ENCODE measurements around the gene EVX1.

EVX1 gene

DNA sequence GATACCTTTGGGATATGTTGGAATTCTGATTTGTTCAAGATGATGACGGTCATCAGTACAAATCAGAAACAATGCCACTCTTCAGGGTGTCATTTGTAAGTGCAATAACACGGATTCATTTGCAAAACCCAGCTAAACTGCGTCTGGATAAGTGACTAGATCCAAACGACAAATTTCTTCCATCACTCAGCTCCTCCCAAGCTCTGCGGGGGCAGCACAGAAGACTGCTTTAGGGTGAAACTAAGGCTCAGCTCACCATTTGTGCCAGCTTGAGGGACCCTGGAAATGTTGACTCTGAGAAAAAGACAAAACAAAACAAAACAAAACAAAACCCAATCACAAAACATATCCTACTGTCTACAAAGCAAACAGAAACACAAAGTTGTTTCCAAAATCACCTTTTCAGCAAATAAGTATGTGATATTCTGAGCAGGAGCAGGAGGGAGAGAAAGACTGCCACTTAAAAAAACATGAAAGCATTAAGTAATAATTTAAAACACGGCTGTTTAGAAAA is 8.0 kb downstream of the EVX1 start:
- TF ChIP-seq TEAD4 (IDR thresholded peaks at IDR 0.05) (no peak), NFIC (IDR thresholded peaks at IDR 0.05) (no peak), ZBTB7A (IDR thresholded peaks at IDR 0.05; ENCODE audit: low read depth) (no peak), FOXM1 (IDR thresholded peaks at IDR 0.05; ENCODE audit: borderline replicate concordance, low read depth) (no peak)

DNA sequence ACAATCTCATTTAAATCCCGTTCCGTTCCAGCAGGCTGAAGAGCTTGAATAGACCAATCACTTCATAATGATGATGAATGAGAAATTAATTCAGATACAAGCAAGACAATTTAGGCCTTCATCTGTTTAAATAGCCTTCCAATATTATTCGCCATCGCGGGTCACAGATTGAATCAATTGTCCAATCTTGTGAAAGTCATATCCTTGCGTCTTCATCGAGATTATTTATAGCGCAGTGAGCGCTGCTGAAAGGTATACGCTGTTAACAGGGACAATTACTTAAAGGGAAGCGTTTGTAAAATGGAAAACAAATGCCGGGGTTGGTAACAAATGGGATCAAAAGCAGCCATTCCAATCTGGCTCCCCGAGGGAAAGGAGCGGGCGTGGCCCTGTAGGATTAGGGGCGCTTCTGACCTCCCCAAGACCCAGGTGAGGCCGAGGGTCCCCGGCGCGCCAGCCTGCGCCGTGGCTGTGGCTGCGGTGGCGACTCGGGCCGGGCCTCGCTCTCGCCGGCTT is 8.6 kb downstream of the EVX1 start:
- TF ChIP-seq, protein P1, sequence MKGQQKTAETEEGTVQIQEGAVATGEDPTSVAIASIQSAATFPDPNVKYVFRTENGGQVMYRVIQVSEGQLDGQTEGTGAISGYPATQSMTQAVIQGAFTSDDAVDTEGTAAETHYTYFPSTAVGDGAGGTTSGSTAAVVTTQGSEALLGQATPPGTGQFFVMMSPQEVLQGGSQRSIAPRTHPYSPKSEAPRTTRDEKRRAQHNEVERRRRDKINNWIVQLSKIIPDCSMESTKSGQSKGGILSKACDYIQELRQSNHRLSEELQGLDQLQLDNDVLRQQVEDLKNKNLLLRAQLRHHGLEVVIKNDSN (IDR thresholded peaks at IDR 0.05) = no peak
- TF ChIP-seq, protein P2, sequence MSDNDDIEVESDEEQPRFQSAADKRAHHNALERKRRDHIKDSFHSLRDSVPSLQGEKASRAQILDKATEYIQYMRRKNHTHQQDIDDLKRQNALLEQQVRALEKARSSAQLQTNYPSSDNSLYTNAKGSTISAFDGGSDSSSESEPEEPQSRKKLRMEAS (IDR thresholded peaks at IDR 0.05) = no peak
- TF ChIP-seq EP300 (IDR thresholded peaks at IDR 0.05; ENCODE audit: borderline replicate concordance) (no peak), YY1 (IDR thresholded peaks at IDR 0.05; ENCODE audit: low read depth) (no peak), FOXM1 (IDR thresholded peaks at IDR 0.05; ENCODE audit: borderline replicate concordance, low read depth) (no peak), EGR1 (IDR thresholded peaks at IDR 0.05) (no peak), NFIC (IDR thresholded peaks at IDR 0.05) (no peak), CEBPB (IDR thresholded peaks at IDR 0.05) (no peak), ZBTB7A (IDR thresholded peaks at IDR 0.05; ENCODE audit: low read depth) (no peak), TCF12 (IDR thresholded peaks at IDR 0.05; ENCODE audit: low read depth) (no peak), CREB1 (IDR thresholded peaks at IDR 0.05; ENCODE audit: low read depth) (no peak), RAD21 (IDR thresholded peaks at IDR 0.05; ENCODE audit: low read depth) (no peak), TEAD4 (IDR thresholded peaks at IDR 0.05) (no peak)
- TF ChIP-seq, protein P3, sequence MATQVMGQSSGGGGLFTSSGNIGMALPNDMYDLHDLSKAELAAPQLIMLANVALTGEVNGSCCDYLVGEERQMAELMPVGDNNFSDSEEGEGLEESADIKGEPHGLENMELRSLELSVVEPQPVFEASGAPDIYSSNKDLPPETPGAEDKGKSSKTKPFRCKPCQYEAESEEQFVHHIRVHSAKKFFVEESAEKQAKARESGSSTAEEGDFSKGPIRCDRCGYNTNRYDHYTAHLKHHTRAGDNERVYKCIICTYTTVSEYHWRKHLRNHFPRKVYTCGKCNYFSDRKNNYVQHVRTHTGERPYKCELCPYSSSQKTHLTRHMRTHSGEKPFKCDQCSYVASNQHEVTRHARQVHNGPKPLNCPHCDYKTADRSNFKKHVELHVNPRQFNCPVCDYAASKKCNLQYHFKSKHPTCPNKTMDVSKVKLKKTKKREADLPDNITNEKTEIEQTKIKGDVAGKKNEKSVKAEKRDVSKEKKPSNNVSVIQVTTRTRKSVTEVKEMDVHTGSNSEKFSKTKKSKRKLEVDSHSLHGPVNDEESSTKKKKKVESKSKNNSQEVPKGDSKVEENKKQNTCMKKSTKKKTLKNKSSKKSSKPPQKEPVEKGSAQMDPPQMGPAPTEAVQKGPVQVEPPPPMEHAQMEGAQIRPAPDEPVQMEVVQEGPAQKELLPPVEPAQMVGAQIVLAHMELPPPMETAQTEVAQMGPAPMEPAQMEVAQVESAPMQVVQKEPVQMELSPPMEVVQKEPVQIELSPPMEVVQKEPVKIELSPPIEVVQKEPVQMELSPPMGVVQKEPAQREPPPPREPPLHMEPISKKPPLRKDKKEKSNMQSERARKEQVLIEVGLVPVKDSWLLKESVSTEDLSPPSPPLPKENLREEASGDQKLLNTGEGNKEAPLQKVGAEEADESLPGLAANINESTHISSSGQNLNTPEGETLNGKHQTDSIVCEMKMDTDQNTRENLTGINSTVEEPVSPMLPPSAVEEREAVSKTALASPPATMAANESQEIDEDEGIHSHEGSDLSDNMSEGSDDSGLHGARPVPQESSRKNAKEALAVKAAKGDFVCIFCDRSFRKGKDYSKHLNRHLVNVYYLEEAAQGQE (IDR thresholded peaks at IDR 0.05; ENCODE audit: low read depth) = no peak

DNA sequence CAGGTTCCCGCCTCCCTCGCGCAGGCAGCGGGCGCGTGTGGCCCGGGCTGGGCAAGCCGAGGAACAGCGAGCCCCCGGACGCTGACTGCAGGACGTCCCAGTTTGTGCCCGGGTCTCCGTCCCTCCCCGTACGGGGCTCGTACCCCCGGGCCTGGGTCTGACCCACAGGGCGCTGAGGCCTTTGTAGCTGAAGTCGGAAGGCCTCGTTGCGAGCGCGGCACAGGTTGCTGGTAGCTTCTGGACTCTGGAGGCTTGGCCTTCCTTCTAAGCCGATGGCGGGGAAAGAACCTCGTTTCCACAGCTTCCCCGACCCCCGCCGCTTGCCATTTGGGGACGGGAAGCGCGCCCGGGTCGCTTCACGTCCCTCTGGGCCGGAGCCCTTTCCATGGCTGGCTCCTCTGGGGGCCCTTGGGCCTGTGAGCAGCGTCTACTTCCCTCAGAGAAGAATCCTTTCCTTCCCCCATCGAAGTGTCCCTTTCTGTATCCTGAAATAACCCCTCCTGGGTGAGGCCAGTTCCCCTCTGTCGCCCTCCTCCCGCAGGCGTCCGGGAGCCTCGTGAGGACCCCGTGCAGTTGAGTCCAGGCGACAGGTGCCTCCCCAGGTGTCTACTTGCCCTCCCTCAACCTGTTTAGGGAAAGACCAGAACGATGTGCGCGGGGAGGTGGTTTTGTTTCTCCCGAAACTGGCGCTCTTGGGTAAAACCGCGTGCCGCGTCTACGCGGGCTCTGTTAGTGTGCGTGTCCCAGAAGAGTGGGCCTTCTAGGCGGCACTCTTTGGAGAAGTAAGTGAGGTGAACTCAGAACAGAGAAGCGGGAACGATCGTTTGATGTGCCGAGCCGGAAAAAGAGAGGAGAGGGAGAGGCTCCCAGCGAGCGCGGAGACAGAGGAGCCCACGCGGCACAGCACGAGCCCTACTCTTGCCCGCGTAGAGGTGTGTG is 9.3 kb downstream of the EVX1 start:
- TF ChIP-seq TAF1 (IDR thresholded peaks at IDR 0.05; ENCODE audit: low read depth) (no peak), FOXM1 (IDR thresholded peaks at IDR 0.05; ENCODE audit: borderline replicate concordance, low read depth) (no peak), EP300 (IDR thresholded peaks at IDR 0.05; ENCODE audit: borderline replicate concordance) (no peak), ZBTB7A (IDR thresholded peaks at IDR 0.05; ENCODE audit: low read depth) (no peak), CREB1 (IDR thresholded peaks at IDR 0.05; ENCODE audit: low read depth) (no peak), TCF12 (IDR thresholded peaks at IDR 0.05; ENCODE audit: low read depth) (no peak), YY1 (IDR thresholded peaks at IDR 0.05; ENCODE audit: low read depth) (no peak), NFIC (IDR thresholded peaks at IDR 0.05) (no peak)
- TF ChIP-seq, protein P1 (IDR thresholded peaks at IDR 0.05) = no peak
- TF ChIP-seq, protein P2 (IDR thresholded peaks at IDR 0.05) = no peak

DNA sequence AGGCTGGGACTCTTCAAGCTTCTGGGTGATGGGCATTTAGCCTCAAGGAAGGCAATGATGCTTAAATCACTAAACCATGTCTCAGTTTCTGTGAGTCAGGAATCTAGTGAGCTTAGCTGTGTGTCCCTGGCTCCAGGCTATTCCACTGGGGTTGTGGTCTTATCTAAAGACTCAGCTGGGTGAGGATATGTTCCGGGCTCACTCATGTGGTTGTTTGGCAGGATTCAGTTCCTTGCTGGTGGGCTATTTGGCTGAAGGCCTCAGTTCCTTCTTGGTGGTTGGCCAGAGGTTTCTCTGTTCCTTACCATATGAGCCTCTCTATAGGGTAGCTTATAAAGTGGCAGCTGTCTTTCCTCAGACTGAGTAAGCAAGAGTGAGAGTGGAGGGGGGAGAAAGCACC is 12.0 kb downstream of the EVX1 start:
- TF ChIP-seq FOXM1 (IDR thresholded peaks at IDR 0.05; ENCODE audit: borderline replicate concordance, low read depth) = no peak
- TF ChIP-seq CREB1 (IDR thresholded peaks at IDR 0.05; ENCODE audit: low read depth) = no peak
- TF ChIP-seq YY1 (IDR thresholded peaks at IDR 0.05; ENCODE audit: low read depth) = no peak
- TF ChIP-seq, protein P3 (IDR thresholded peaks at IDR 0.05; ENCODE audit: low read depth) = no peak
- TF ChIP-seq EP300 (IDR thresholded peaks at IDR 0.05; ENCODE audit: borderline replicate concordance) = no peak
- TF ChIP-seq, protein P1 (IDR thresholded peaks at IDR 0.05) = no peak
- TF ChIP-seq CEBPB (IDR thresholded peaks at IDR 0.05) = no peak
- TF ChIP-seq, protein P2 (IDR thresholded peaks at IDR 0.05) = no peak
- no peak for TF ChIP-seq NFIC (IDR thresholded peaks at IDR 0.05)
- TF ChIP-seq TAF1 (IDR thresholded peaks at IDR 0.05; ENCODE audit: low read depth) = no peak
- TF ChIP-seq TCF12 (IDR thresholded peaks at IDR 0.05; ENCODE audit: low read depth) = no peak

DNA sequence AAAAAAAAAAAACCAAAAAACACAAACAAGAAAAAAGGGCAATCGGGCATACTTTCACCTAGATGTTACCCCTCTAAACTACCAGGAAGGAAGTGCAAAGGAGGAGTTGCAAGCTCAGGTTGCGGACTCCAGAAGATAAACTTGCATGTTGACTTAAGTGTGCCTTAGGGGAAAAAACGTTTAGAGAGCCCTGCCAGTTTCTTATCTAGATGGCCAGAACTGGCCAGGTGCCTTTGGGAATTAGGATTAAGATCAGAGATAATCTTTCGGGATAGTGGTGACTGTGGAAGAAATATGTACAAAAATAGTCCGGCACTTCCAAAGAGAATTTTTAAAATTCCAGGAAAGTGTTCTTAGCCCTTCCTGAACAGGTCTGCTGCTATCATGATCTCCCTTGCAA is 17.6 kb downstream of the EVX1 start:
- no peak for TF ChIP-seq YY1 (IDR thresholded peaks at IDR 0.05; ENCODE audit: low read depth)
- TF ChIP-seq CEBPB (IDR thresholded peaks at IDR 0.05) = no peak
- no peak for TF ChIP-seq TAF1 (IDR thresholded peaks at IDR 0.05; ENCODE audit: low read depth)
- no peak for TF ChIP-seq ZBTB7A (IDR thresholded peaks at IDR 0.05; ENCODE audit: low read depth)
- TF ChIP-seq, protein P3 (IDR thresholded peaks at IDR 0.05; ENCODE audit: low read depth) = no peak
- no peak for TF ChIP-seq EP300 (IDR thresholded peaks at IDR 0.05; ENCODE audit: borderline replicate concordance)
- TF ChIP-seq NFIC (IDR thresholded peaks at IDR 0.05) = no peak
- TF ChIP-seq EGR1 (IDR thresholded peaks at IDR 0.05) = no peak
- TF ChIP-seq TEAD4 (IDR thresholded peaks at IDR 0.05) = no peak
- TF ChIP-seq, protein P1 (IDR thresholded peaks at IDR 0.05) = no peak
- no peak for TF ChIP-seq CREB1 (IDR thresholded peaks at IDR 0.05; ENCODE audit: low read depth)
- TF ChIP-seq, protein P2 (IDR thresholded peaks at IDR 0.05) = no peak
